Measurements from ENCODE around the gene NLRP5. TPM values are rescaled to one million over a fixed set of nuclear protein-coding genes. Genes with fewer than 3 reads are reported as not detected.
A peak's percentile ranks its signal among the peaks of the same experiment; 100 is the strongest.

The NLRP5 gene
- total RNA-seq, 1 experiment from 2014 or later = not detected

GRCh38 chr19:56026769-56027168 is 40.2 kb downstream of the NLRP5 start:
- H3K27me3 ChIP-seq (ENCODE audit: insufficient read depth, low read depth) = peaks cover 93% of the 10 kb centered on the region
- no peak overlapping the region for H2AFZ ChIP-seq
- no peak overlapping the region for H3K27ac ChIP-seq
- ChIA-PET CTCF (no interaction called here), POLR2A (ENCODE audit: unreplicated experiment) (no interaction called here)
- no peaks in the 10 kb centered on the region for H3K79me2 ChIP-seq (ENCODE audit: low read depth)
- H3K36me3 ChIP-seq (ENCODE audit: low read depth) = no peaks in the 10 kb centered on the region
- no peak for DNase-seq
- H3K4me3 ChIP-seq = no peak overlapping the region
- no peaks in the 10 kb centered on the region for H3K9me2 ChIP-seq (ENCODE audit: insufficient read depth)
- no TSS peak for BruUV-seq (replicated peaks)
- intact Hi-C loops (cut with micrococcal nuclease; ENCODE audit: unreplicated experiment) = no loop called here
- H3F3A ChIP-seq (ENCODE audit: insufficient read depth, low read depth) = no peaks in the 10 kb centered on the region
- no peaks in the 10 kb centered on the region for H3K4me1 ChIP-seq (replicated peaks; ENCODE audit: insufficient read depth)
- TF ChIP-seq EZH2 (IDR thresholded peaks at IDR 0.05; ENCODE audit: low read depth) (no peak), CTCF (conservative IDR thresholded peaks at IDR 0.05) (no peak)
- no peak overlapping the region for H3K4me2 ChIP-seq
- no peaks in the 10 kb centered on the region for H4K20me1 ChIP-seq (ENCODE audit: insufficient read depth)
- H3K9me3 ChIP-seq (ENCODE audit: insufficient read depth, low read depth) = no peaks in the 10 kb centered on the region

- TF ChIP-seq EZH2 (IDR thresholded peaks at IDR 0.05; ENCODE audit: low read depth) (no peak), CTCF (conservative IDR thresholded peaks at IDR 0.05) (no peak)
- intact Hi-C loops (cut with micrococcal nuclease; ENCODE audit: unreplicated experiment) = no loop called here
- no peak overlapping the region for H3K4me2 ChIP-seq
- H4K20me1 ChIP-seq (ENCODE audit: insufficient read depth) = no peaks in the 10 kb centered on the region
- H3K9me3 ChIP-seq (ENCODE audit: insufficient read depth, low read depth) = no peaks in the 10 kb centered on the region
- no peak for DNase-seq
- H3K36me3 ChIP-seq (ENCODE audit: low read depth) = no peaks in the 10 kb centered on the region
- H3K27ac ChIP-seq = no peak overlapping the region
- no peaks in the 10 kb centered on the region for H3K9me2 ChIP-seq (ENCODE audit: insufficient read depth)
- POLR2A ChIA-PET (ENCODE audit: unreplicated experiment) = no interaction called here
- peaks cover 81% of the 10 kb centered on the region for H3K27me3 ChIP-seq (ENCODE audit: insufficient read depth, low read depth)
- no peaks in the 10 kb centered on the region for H3F3A ChIP-seq (ENCODE audit: insufficient read depth, low read depth)
- no peak overlapping the region; the same call in 1 of the 2 replicates for H2AFZ ChIP-seq
- no peaks in the 10 kb centered on the region for H3K4me1 ChIP-seq (replicated peaks; ENCODE audit: insufficient read depth)
- no TSS peak for BruUV-seq (replicated peaks)
- CTCF ChIA-PET = no interaction called here
- H3K79me2 ChIP-seq (ENCODE audit: low read depth) = no peaks in the 10 kb centered on the region
- no peak overlapping the region for H3K4me3 ChIP-seq
Observed at GRCh38 chr19:56053596-56053995, 67.0 kb downstream of the NLRP5 start.

GRCh38 chr19:56066152-56067023 is 79.8 kb downstream of the NLRP5 start:
- H3K79me2 ChIP-seq (ENCODE audit: low read depth) = no peaks in the 10 kb centered on the region
- no peak overlapping the region for H3K4me3 ChIP-seq
- no peak overlapping the region; the same call in 1 of the 2 replicates for H2AFZ ChIP-seq
- no peaks in the 10 kb centered on the region for H3K9me3 ChIP-seq (ENCODE audit: insufficient read depth, low read depth)
- no peaks in the 10 kb centered on the region for H3K9me2 ChIP-seq (ENCODE audit: insufficient read depth)
- H4K20me1 ChIP-seq (ENCODE audit: insufficient read depth) = no peaks in the 10 kb centered on the region
- no peak for TF ChIP-seq EZH2 (IDR thresholded peaks at IDR 0.05; ENCODE audit: low read depth)
- TF ChIP-seq CTCF (conservative IDR thresholded peaks at IDR 0.05) = peak; percentile 94
- intact Hi-C loops (cut with micrococcal nuclease; ENCODE audit: unreplicated experiment) = loop anchor here (1.0 kb wide), 2 partner anchors 267 to 284 kb away; no protein-coding TSS in a partner anchor
- H3K4me2 ChIP-seq = peak overlapping the region; percentile 15
- no TSS peak for BruUV-seq (replicated peaks)
- DNase-seq = peak; percentile 51 to 71
- no peaks in the 10 kb centered on the region for H3K4me1 ChIP-seq (replicated peaks; ENCODE audit: insufficient read depth)
- peaks cover 56% of the 10 kb centered on the region for H3K27me3 ChIP-seq (ENCODE audit: insufficient read depth, low read depth)
- no peaks in the 10 kb centered on the region for H3F3A ChIP-seq (ENCODE audit: insufficient read depth, low read depth)
- ChIA-PET CTCF (interaction anchor here (0.5 to 1.6 kb wide), 8 partner anchors 76 to 528 kb away, joined by 3 to 36 read pairs (median 4); no protein-coding TSS in a partner anchor), POLR2A (ENCODE audit: unreplicated experiment) (interaction anchor here (0.7 kb wide), 1 partner anchor 29 kb away, joined by 5 read pairs; no protein-coding TSS in a partner anchor)
- no peak overlapping the region for H3K27ac ChIP-seq
- no peaks in the 10 kb centered on the region for H3K36me3 ChIP-seq (ENCODE audit: low read depth)
